WI38 (cell line): ENCODE results near the gene CAPS2.

ENCODE experiments used
- H3K4me3 ChIP-seq: 2 replicates; pipeline ENCODE4 v1.5.1; 2011; ENCODE audit warnings: low read depth, mild to moderate bottlenecking, control low read depth, low read length
- CTCF ChIP-seq: IDR thresholded peaks from 2 replicates; pipeline ENCODE4 v1.5.1; 2012; ENCODE audit warnings: low read depth, mild to moderate bottlenecking, control low read depth, low read length

Gene CAPS2

DNA sequence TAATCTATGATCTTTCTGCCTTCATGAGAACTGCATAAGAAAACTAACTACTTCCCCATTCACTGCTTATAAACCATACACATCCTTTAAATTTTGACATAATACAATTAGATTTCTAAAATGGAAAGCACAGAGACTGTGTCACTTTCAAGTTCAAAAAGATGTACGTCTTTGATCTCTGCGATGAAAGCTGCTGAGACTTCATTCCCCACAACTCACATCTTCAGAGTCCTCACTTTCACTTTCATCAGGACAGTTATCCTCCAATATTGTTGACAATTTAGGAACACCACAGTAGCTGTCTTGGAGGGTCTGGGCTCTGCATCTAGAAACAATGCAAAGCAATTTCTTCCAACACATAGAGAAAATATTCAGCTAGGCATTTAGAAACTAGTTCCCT lies 72.6 kb downstream of the CAPS2 start:
- H3K4me3 ChIP-seq = peak overlapping the region; percentile 47
- no peak for TF ChIP-seq CTCF

GRCh38 chr12:75245108-75245507 lies 85.0 kb downstream of the CAPS2 start:
- no peak for TF ChIP-seq CTCF
- no peak overlapping the region for H3K4me3 ChIP-seq

DNA sequence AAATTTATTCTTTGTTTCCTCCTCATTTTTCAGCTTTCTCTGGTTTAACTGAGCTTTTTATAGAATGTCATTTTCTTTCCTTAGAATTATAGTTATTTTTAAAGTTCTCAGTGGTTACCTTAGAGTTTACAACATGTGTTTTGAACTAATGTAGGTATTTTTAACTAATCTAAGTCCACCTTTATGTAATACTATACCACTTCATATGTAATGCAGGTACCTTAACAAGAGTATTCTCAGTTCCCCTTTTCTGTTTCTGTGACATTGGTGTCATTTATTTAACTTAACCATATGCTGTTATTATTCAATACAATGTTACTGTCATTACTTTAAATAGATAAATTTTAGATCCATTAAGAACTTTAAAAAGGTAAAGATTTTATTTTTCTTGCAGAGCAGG lies 90.1 kb downstream of the CAPS2 start:
- H3K4me3 ChIP-seq = no peak overlapping the region
- TF ChIP-seq CTCF = no peak

DNA sequence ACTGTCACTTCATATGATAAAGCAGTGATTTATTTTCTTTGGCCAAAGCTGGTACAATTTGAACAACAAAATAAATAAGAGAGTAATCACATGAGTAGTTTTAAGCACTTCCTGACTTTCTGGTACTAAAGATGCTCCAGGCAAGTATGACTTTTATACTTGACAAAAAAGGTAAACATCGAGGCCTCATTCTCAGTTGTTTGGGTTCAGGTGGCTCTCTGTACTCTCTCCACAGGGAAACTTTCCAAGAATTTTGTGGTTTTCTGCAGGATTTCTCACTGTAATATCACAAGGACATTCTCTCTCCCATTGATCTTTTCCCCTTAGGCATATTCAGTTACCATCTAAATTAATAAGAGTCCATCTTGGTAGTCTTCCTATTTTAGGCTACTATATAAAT lies 93.9 kb downstream of the CAPS2 start:
- H3K4me3 ChIP-seq = no peak overlapping the region
- TF ChIP-seq CTCF = no peak

DNA sequence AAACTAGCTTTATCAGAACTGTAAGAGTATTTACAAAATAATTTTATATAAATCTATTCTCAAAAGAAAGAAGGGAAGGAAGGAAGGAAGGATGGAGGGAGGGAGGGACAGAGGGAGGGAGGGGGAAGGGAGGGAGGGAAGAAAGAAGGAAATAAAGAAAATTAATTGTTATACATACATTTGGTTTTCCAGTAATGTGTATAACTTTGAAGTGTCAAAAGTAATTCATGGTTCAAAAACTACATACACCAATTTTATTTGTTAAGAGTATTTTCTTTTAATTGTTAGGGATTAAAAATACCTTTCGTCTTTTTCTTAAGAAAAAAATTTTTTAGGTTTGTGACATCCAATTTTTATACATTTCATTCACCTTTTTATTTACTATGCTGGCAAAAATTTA lies 103.0 kb downstream of the CAPS2 start:
- no peak overlapping the region for H3K4me3 ChIP-seq
- TF ChIP-seq CTCF = no peak
